NCI-H1417 treated with DMSO at 0.1 percent for 48 hours (cell line): ENCODE measurements around the gene BLOC1S4.
"Not testable (repeated sequence)": the region's sequence is repeated elsewhere in the genome, so short reads cannot be mapped to it uniquely, and the experiment has no call there.

ENCODE experiments used
- DNase-seq: peaks from one replicate; lab custom pipeline; 2025; lab: John Stamatoyannopoulos, UW

Gene BLOC1S4, protein sequence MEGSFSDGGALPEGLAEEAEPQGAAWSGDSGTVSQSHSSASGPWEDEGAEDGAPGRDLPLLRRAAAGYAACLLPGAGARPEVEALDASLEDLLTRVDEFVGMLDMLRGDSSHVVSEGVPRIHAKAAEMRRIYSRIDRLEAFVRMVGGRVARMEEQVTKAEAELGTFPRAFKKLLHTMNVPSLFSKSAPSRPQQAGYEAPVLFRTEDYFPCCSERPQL

DNA sequence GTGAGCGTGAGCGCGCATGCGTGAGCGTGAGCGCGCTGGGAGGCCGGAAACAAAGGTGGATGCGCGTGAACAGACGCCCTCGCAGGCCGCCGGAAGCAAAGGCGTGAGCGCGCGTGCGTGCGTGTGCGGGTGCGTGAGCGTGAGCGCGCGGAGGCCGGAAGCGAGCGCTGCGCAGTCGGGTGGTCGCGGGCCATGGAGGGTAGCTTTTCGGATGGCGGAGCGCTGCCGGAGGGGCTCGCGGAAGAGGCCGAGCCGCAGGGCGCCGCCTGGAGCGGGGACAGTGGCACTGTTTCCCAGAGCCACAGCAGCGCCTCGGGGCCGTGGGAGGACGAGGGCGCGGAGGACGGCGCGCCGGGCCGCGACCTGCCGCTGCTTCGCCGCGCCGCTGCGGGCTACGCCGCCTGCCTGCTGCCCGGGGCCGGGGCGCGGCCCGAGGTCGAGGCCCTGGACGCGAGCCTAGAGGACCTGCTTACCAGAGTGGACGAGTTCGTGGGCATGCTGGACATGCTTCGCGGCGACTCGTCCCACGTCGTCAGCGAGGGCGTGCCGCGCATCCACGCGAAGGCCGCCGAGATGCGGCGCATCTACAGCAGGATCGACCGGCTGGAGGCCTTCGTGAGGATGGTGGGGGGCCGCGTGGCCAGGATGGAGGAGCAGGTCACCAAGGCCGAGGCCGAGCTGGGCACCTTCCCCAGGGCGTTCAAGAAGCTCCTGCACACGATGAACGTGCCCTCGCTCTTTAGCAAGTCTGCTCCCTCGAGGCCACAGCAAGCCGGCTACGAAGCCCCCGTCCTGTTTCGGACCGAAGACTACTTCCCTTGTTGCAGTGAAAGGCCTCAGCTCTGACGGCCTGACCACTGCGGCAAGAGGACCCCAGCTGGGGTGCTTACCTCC, at the start of gene BLOC1S4:
Gene BLOC1S4, plus strand, starts transcription at position 157 of the 894 bp plus-strand sequence. Its CDS starts 36 bp downstream, at position 193.
- peak; percentile 46 for DNase-seq

DNA sequence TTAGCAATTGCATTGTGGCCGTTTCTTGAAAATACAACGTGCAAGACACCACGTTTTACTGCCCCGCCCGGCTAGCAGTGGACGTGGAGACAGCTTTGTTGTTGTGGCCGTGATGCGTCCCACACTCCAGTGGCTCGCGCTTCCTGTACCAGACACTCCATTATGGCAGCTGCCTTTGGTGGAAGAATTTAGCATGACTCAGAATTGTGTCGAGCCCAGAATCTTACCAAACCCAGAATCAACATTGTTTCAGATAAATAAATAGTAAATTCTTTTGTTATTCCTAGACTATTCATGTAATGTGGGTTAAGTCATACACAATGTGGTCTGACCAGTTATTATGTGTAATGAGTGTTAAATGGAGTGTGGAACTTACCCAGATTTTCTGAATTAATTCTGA, 47.6 kb upstream of the BLOC1S4 start:
- no peak for DNase-seq

DNA sequence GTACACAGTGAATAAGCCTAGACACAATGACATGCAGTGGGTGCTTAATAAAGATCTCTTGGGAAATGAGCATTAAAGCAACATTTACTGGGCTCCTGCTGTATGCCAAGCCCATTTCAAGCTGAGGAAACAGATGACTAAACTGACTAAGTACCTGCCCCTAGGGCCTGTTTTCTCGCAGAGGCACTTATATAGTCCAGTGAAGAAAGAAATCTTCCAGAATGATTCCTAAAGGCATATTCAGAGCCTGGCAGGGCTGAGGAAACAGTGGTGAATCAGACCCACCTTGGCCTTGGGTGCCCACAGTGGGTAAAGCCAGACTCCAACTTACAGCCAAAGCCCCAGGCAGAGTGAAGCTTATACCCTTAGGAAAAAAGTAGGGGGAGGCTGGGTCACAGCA, 44.3 kb upstream of the BLOC1S4 start:
- no peak for DNase-seq

DNA sequence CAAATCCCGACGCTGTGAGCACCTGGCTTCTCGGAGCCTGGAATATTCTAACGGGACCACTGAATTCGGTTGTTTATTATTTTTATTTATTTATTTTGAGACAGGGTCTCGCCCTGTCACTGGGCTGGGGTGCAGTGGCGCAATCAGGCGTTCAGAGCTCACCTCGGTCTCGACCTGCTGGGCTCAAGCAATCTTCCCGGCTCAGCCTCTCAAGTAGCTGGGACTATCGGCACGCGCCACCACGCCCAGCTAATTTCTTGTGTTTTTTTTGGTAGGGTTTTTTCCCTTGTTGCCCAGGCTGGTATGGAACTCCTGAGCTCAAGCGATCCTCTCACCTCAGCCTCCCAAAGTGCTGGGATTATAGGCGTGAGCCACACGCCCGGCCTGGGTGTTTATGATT, 43.8 kb upstream of the BLOC1S4 start:
- DNase-seq, result no peak

DNA sequence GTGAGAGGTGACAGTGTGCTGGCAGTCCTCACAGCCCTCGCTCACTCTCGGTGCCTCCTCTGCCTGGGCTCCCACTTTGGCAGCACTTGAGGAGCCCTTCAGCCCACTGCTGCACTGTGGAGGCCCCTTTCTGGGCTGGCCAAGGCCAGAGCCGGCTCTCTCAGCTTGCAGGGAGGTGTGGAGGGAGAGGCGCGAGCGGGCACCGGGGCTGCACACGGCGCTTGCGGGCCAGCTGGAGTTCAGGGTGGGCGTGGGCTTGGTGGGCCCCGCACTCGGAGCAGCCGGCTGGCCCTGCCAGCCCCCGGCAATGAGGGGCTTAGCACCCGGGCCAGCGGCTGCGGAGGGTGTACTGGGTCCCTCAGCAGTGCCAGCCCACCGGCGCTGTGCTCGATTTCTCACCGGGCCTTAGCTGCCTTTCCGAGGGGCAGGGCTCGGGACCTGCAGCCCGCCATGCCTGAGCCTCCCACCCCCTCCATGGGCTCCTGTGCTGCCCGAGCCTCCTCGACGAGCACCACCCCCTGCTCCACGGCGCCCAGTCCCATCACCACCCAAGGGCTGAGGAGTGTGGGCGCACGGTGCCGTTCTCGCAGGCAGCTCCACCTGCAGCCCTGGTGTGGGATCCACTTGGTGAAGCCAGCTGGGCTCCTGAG, 43.3 kb upstream of the BLOC1S4 start:
- not testable (repeated sequence) for DNase-seq

DNA sequence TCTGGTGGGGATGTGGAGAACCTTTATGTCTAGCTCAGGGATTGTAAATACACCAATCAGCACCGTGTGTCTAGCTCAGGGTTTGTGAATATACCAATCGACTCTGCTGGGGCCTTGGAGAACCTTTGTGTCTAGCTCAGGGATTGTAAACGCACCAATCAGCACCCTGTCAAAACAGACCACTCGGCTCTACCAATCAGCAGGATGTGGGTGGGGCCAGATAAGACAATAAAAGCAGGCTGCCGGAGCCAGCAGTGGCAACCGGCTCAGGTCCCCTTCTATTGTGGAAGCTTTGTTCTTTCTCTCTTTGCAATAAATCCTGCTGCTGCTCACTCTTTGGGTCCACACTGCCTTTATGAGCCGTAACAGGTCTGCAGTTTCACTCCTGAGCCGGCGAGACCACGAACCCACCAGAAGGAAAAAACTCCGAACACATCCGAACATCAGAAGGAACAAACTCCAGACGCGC, 42.7 kb upstream of the BLOC1S4 start:
- not testable (repeated sequence) for DNase-seq

DNA sequence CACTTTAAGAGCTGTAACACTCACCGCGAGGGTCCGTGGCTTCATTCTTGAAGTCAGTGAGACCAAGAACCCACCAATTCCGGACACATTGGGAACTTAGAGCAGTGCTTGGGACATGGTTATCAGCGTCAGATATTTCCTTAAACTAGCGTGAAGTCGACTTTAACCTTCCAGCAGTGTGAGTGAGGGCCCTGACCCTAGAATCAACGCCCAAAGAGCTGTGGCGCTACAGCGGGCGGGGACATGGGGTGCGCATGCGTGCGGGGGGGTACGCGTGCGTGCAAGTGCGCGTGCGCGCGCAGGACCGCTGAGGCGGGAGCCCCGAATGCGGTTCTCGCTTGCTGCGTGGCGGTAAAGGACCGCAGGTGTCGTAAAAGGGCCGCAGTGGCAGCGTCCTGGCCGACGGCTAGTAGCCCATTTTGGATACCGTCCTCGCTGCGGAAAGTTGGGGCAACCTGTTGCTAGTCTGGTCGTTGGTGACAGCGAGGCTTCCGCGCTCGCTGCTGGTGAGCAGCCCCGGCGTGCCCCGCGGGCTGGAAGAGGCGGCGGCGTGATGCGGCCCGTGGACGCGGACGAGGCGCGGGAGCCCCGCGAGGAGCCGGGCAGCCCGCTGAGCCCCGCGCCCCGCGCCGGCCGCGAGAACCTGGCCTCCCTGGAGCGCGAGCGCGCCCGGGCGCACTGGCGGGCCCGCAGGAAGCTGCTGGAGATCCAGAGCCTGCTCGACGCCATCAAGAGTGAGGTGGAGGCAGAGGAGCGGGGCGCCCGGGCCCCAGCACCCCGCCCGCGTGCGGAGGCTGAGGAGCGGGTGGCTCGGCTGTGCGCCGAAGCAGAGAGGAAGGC, 42.1 kb upstream of the BLOC1S4 start:
- DNase-seq, result peak; percentile 55

DNA sequence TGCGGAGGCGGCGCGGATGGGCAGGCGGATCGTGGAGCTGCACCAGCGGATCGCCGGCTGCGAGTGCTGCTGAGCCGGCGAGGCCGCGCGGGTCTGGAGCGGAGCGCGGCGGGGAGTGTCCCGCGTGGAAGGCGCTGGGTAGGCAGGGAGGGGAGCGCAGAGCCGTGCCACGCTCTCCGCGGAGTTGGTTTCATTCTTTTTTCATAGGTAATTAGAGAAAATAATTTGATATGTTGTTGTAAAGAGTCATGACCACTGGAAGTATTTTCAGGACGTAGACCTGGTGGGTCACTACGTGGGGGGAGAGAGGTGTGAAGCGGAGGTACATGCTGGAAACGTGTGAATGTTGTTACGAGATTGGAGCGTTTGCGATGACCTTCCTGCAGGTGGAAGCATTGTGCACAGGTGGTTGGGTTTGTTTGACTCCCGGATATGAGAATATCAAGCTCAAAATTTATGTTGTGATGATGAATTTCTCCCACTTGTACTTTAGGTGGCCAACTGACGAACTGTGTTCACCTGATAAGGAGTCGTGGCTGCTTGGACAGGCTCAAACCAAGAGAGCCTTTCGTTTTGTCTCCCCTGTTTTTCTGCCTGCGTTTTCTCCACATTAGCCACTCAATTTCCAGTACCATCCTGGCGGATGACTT, 41.3 kb upstream of the BLOC1S4 start:
- no peak for DNase-seq

DNA sequence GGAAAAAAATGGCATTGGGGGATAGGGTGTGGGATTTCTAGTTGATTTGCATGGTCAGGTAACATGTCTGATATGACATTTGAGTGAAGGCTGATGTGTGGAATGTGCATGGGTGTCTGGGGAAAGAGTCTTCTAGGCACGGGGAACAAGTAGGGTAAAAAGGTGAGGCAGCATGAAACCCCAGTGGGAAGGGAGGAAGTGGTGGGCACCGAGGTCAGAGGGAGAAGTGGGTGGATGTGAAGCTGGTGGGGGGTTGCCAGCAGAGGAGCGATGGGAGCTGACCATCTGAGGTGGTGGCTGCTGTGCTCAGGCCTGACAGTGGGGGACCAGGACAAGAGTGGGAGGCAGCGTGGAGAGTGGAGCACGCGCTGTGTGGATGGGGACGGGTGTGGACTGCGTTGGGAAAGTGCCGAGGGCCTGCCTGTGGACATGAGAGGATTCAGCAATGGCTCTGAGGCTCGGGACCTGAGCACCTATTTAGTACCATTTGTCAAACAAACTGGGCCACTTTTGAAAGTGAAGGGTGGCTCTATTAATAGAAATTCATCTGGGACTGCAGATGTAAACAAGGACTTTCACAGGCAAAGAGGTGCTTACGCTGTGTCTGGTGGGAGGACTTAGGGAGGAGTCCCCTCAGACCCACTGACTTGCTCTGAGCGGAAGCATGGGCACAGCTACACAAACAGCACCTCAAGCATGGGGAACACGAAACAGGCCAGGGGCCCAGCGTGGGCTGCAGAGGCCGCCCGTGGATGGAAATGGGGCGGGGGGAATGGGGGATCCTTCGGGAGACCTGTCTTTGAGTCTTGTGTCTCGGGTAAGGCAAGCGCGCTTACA, 39.0 kb upstream of the BLOC1S4 start:
- no peak for DNase-seq

DNA sequence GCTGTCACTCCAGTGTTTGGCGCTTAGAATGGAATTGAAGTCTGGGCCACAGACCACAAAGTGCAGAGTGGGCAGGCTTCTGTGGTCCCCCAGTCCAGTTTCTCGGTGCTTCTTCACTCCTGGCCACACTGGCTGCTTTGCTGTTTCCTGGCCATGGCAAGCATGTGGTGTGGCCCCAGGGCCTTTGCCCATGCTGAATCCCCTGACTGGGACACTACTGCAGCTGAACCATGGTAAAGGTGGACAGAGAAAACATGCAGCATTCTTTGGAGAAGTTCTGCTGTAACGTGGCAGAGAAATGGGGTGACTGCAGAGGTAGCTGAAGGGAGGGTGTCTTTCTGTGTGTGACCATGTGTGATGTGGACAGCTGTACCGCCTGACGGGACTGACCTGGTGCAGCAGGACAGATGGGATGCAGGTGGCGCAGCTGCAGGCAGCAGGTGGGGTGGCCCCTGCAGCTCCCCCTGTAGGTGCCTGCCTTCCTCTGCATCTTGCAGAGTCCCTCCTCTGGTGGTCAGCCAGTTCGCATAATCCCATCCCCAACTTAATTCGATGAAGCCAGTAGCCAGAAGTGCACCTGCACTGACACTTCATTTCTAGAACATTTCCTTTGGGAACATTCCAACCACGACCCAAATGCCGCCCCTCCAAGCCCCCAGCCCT, 35.5 kb upstream of the BLOC1S4 start:
- no peak for DNase-seq

DNA sequence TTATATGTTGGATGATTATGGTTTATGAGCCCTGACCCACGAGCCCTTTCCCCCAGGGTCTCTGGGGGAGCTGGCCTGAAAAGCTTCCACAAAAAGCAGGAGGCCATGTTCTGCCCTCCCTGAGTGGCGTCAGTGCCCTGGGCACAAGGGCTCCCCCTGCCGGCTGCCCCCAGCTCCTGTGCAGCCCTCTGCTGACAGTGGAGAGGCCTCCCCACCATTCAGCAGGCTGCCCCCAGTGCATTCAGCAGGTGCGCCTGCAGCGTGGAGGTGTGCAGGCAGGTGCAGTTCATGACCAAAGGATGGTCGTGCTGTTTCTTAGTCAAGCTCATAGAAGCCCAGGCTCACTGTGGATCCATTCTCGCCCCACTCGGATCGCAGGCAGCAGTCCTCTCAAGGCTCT, 34.8 kb upstream of the BLOC1S4 start:
- DNase-seq, result no peak

DNA sequence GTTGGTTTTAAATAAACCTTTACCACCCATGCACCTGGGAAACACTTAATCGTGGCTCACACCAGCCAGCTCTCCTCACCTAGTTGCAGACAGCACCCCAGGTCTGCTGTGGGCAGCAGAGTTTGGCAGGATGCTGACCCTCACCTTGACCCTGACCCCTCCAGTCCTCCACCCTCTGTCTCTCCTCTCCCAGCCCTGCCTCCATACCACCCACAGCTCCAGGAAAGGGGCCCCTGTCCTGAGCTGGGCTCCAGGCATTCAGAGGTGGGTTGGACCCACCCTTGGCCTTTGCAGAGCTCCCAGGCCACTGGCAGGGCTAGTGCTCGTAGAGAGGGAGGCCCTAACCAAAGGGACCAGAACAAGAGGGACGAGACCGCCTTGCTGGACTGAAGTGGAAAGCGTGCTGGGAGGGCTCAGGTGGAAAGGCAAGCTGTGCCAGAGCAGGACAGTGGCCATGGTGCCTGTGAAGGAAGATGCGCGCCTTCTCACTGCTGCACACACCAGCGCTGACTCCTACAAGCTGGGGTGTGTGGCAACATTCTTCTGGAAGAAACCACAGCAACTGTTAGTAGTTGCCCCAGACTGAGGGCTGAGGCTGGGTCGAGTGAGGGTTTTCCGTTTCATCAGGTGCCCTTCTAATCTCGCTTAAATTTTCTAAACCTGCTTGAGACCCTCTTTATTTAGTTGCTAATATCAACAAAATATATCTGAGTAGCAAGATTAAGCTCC, 32.9 kb upstream of the BLOC1S4 start:
- no peak for DNase-seq

DNA sequence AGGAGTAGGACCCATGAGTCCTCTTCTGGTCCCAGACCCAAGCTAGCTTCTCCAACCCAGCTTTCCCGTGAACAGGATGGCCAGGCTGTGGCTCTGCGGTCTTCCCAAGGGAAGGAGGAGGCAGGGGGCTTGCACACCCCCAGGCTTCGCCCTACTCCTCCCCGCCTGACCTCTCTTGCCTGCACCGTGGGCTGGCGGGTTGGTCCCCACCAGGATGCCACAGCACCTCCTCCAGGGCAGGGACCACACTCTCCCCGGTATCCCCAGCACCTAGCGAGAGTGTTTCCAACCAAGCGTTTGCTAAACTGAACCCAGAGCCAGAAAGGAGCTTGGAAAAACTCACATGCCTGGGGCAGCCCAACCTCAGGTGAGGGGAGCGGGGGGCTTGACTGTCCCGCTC, 31.3 kb upstream of the BLOC1S4 start:
- no peak for DNase-seq

DNA sequence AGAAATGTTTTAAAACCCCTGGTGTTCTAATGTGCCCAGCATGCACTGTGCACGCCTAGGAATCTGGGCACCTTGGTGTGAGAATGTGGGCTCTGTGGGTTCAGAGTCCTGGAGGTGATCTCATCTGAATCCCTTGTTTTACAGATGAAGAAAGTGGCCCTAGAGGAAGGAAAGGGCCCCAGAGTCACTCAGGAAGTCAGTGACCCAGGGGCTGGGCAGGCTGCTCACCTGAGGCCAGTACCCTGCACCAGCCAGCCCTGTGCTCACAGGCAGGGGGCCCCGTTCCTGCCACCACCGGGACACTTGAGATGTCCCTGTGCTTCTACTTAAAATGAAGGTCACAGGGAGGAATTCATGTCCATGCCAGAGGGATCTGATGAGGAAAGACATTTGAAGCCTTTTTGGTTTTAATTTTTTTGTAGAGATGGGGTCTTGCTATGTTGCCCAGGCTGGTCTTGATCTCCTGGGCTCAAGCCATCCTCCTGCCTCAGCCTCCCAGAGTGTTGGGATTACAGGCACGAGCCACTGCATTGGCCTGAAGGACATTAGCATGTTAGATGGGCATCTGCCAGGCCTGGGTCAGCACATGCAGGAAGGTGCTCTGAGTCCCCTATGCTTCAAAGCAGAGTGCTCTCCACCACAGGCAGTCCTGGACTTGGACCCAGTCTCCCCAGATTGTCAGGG, 29.7 kb upstream of the BLOC1S4 start:
- DNase-seq, result no peak

DNA sequence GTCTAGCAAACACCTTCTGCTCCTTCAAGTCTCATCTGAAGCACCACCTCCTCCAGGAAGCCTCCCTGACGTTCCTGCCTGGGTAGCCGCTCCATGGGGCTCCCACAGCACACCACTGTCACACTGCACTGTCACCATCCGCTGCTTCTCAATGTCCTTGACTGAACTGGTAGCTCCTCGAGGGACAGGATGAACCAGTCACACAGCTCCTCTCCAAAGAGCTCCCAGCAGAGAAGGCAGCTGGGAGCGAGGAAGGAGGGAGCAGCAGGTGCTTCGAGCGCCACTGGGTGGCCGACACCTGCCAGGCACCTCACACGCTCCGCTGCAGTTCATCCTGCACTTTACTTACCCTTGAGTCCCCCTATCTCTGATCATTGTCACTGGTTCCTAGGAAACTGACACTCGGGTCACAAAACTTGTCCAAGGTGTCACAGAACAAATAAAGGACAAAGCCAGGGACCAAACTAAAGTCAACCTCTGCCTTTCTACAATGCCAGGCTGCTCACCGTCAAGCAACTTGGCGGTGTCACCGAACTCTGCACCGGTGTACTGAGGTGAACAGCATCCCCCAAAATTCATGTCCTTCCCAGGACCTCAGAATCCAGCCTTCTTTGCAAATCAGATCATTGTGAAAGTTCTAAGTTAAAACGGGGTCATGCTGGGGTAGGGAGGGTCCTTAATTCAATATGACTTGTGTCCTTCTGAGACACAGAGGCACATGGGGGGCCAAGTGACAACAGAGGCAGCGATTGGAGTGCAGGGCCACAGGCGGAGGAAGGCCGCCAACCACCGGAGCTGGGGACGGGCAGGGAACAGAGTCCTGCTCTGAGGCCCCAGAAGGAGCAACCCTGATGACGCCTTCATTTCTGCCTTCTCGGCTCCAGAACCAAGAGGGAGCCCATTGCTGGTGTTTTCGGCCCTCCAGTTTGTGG, 27.8 kb upstream of the BLOC1S4 start:
- no peak for DNase-seq

DNA sequence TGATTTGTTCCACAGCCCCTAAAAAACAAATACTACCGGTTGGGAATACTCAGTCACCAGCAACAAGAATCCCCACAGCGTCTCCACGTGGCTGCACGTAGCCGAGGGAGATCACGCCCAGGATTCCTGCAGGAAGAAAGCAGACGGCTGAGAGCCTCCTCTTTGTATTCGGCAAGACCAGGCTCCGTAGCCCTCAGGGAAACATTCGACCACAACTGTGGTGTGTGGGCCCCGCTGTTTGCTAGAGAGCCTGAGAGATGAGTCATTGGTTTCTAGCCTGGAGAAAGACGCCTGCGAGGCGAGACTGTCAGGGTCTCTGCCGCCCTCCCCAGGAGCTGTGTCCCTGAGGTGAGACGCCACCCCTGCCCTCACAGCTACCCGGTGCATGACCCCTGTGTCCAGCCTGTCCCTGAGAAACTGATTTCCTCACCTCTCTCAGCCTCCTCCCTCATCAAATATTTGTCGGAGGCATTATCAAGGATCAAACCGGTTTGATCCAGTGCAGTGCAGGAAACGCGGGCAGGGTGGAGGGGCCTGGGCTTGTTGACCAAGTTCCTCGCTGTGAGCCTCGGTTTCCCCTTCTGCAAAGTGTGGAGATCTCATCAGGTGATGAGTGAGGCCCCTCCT, 27.0 kb upstream of the BLOC1S4 start:
- no peak for DNase-seq

DNA sequence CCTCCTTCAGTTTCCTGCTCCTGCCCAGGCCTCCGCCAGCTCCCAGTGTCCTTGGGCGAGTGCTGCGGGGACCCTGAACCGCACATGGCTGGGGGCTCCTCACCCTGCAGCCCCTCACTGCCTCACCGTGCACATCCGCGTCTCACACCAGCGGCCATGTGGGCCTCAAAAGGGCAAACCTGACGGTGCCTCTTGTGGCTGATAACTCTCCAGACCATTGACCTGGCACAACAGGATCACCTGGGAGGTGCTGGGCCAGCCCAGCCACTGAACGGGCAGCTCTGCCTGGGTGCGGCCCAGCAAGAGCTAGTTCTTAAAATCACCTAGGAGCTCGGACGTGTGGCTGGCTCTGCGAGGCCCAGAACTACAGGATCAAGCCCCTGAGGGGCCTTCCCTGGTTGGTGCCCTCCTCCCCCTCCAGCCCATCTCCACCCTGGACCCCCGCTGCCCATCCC, 26.4 kb upstream of the BLOC1S4 start:
- DNase-seq, result no peak
